ENCODE measurements around the gene RERE. TPM values are rescaled to one million over a fixed set of nuclear protein-coding genes. Genes with fewer than 3 reads are reported as not detected.

Gene RERE
- total RNA-seq, 1 experiment from 2014 or later: 217 TPM

GRCh38 chr1:8797216-8797615 lies 20.2 kb downstream of the RERE start:
- POLR2A ChIA-PET: no interaction called here
- no TSS peak for BruUV-seq (replicated peaks)
- H3K4me3 ChIP-seq (ENCODE audit: low read depth in 2 of 2, low read length in 2 of 2): no peak overlapping the region
- no peaks in the 10 kb centered on the region for H3K9me3 ChIP-seq (ENCODE audit: control insufficient read depth, insufficient read depth, low read depth, low read length)
- no peaks in the 10 kb centered on the region for H3K4me1 ChIP-seq (ENCODE audit: control insufficient read depth, insufficient read depth, low read length)
- no peaks in the 10 kb centered on the region for H3K27me3 ChIP-seq (ENCODE audit: control insufficient read depth, insufficient read depth, low read length)
- intact Hi-C loops (cut with micrococcal nuclease; ENCODE audit: unreplicated experiment) (no loop called here), in situ Hi-C loops (cut with HindIII; ENCODE audit: low pct_unique_long_range_greater_than_20kb, low sequenced_read_pairs) (no loop called here)
- H3K36me3 ChIP-seq (ENCODE audit: control insufficient read depth, insufficient read depth, low read length): no peaks in the 10 kb centered on the region; the same call in 1 of the 2 replicates
- DNase-seq (ENCODE audit: low read depth, low spot score) (no peak), ATAC-seq (no peak)
- no peak overlapping the region for H3K27ac ChIP-seq (ENCODE audit: low read length)
- CTCF ChIA-PET: no interaction called here
- TF ChIP-seq TCF7L2 (IDR thresholded peaks at IDR 0.05; ENCODE audit: low read depth, low read length) (no peak), POLR2AphosphoS5 (IDR thresholded peaks at IDR 0.05; ENCODE audit: low read depth, low read length) (no peak), SIN3A (IDR thresholded peaks at IDR 0.05; ENCODE audit: borderline replicate concordance, insufficient read depth, low read depth, low read length) (no peak)
- TF ChIP-seq, protein P1, sequence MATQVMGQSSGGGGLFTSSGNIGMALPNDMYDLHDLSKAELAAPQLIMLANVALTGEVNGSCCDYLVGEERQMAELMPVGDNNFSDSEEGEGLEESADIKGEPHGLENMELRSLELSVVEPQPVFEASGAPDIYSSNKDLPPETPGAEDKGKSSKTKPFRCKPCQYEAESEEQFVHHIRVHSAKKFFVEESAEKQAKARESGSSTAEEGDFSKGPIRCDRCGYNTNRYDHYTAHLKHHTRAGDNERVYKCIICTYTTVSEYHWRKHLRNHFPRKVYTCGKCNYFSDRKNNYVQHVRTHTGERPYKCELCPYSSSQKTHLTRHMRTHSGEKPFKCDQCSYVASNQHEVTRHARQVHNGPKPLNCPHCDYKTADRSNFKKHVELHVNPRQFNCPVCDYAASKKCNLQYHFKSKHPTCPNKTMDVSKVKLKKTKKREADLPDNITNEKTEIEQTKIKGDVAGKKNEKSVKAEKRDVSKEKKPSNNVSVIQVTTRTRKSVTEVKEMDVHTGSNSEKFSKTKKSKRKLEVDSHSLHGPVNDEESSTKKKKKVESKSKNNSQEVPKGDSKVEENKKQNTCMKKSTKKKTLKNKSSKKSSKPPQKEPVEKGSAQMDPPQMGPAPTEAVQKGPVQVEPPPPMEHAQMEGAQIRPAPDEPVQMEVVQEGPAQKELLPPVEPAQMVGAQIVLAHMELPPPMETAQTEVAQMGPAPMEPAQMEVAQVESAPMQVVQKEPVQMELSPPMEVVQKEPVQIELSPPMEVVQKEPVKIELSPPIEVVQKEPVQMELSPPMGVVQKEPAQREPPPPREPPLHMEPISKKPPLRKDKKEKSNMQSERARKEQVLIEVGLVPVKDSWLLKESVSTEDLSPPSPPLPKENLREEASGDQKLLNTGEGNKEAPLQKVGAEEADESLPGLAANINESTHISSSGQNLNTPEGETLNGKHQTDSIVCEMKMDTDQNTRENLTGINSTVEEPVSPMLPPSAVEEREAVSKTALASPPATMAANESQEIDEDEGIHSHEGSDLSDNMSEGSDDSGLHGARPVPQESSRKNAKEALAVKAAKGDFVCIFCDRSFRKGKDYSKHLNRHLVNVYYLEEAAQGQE (IDR thresholded peaks at IDR 0.05; ENCODE audit: insufficient read depth in 1 of 2, low read depth in 2 of 2, low read length in 1 of 2): no peak
- TF ChIP-seq, protein P2, sequence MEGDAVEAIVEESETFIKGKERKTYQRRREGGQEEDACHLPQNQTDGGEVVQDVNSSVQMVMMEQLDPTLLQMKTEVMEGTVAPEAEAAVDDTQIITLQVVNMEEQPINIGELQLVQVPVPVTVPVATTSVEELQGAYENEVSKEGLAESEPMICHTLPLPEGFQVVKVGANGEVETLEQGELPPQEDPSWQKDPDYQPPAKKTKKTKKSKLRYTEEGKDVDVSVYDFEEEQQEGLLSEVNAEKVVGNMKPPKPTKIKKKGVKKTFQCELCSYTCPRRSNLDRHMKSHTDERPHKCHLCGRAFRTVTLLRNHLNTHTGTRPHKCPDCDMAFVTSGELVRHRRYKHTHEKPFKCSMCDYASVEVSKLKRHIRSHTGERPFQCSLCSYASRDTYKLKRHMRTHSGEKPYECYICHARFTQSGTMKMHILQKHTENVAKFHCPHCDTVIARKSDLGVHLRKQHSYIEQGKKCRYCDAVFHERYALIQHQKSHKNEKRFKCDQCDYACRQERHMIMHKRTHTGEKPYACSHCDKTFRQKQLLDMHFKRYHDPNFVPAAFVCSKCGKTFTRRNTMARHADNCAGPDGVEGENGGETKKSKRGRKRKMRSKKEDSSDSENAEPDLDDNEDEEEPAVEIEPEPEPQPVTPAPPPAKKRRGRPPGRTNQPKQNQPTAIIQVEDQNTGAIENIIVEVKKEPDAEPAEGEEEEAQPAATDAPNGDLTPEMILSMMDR (IDR thresholded peaks at IDR 0.05): no peak

DNA sequence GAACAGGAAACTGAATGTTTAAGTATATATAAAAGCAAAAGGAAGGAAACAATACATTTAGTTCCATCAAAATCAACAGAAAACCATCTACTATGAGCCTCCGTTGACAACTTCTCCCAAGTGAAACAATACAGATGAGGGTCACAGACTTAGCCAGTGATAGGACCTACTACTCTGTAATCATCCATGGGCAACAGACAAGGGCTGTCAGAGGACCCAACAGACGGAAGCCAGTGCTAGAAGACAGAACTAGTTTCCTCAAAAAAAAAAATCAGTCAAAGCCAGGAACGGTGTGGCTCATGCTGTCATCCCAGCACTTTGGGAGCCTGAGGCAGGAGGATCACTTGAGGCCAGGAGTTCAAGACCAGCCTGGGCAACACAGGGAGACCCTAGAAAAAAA lies 20.6 kb downstream of the RERE start:
- Histone ChIP-seq H3K4me1 (ENCODE audit: control insufficient read depth, insufficient read depth, low read length) (no peaks in the 10 kb centered on the region), H3K4me3 (ENCODE audit: low read depth in 2 of 2, low read length in 2 of 2) (no peak overlapping the region), H3K9me3 (ENCODE audit: control insufficient read depth, insufficient read depth, low read depth, low read length) (no peaks in the 10 kb centered on the region), H3K27ac (ENCODE audit: low read length) (no peak overlapping the region), H3K27me3 (ENCODE audit: control insufficient read depth, insufficient read depth, low read length) (no peaks in the 10 kb centered on the region), H3K36me3 (ENCODE audit: control insufficient read depth, insufficient read depth, low read length) (no peaks in the 10 kb centered on the region; the same call in 1 of the 2 replicates)
- intact Hi-C loops (cut with micrococcal nuclease; ENCODE audit: unreplicated experiment) (no loop called here), in situ Hi-C loops (cut with HindIII; ENCODE audit: low pct_unique_long_range_greater_than_20kb, low sequenced_read_pairs) (no loop called here)
- BruUV-seq (replicated peaks): no TSS peak
- ATAC-seq (no peak), DNase-seq (ENCODE audit: low read depth, low spot score) (no peak)
- ChIA-PET CTCF (no interaction called here), POLR2A (no interaction called here)
- TF ChIP-seq, protein P1 (IDR thresholded peaks at IDR 0.05; ENCODE audit: insufficient read depth in 1 of 2, low read depth in 2 of 2, low read length in 1 of 2): no peak
- TF ChIP-seq, protein P2 (IDR thresholded peaks at IDR 0.05): no peak
- TF ChIP-seq TCF7L2 (IDR thresholded peaks at IDR 0.05; ENCODE audit: low read depth, low read length) (no peak), SIN3A (IDR thresholded peaks at IDR 0.05; ENCODE audit: borderline replicate concordance, insufficient read depth, low read depth, low read length) (no peak), POLR2AphosphoS5 (IDR thresholded peaks at IDR 0.05; ENCODE audit: low read depth, low read length) (no peak)

All from Panc1 (cell line).